Measurements from ENCODE around the gene MICU1.
"Not testable (repeated sequence)": the region's sequence is repeated elsewhere in the genome, so short reads cannot be mapped to it uniquely, and the experiment has no call there.

DNA sequence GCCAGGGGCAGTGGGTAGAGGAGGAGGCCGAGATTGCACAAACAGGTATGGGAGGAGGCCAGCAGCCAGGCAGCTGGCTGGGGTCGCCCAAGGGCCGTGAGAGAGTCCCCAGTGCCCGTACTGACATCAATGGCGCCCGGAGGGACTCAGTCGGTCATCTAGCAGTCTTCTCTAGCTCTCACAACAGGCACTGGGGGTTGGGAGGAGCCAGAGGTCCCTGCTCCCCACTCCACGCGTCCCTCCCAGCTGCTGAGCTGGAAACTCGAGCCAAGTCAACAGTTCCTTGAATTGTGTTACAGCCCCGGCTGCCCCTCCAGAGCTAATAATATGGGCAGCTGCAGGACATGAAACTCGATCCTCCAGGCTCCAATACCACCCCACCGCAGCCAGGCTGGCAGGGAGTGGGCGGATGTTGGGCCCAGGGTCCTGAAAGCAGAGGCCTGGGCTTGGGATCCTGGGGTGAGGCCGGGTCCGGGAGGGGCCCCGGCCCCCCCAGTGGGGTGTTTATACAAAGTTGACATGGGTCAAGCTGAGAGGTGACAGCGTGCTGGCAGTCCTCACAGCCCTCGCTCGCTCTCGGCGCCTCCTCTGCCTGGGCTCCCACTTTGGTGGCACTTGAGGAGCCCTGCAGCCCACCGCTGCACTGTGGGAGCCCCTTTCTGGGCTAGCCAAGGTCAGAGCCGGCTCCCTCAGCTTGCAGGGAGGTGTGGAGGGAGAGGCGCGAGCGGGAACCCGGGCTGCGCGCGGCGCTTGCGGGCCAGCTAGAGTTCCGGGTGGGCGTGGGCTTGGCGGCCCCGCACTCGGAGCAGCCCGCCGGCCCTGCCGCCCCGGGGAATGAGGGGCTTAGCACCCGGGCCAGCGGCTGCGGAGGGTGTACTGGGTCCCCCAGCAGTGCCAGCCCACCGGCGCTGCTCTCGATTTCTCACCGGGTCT is 300.4 kb downstream of the MICU1 start:
- not testable (repeated sequence) for TF ChIP-seq POLR2A (IDR thresholded peaks at IDR 0.05; ENCODE audit: low read depth, low read length); POLR2AphosphoS5 (IDR thresholded peaks at IDR 0.05; ENCODE audit: low read depth, low read length); TAF1 (IDR thresholded peaks at IDR 0.05; ENCODE audit: borderline replicate concordance, low read depth, low read length)
